Mammary epithelial cell (primary cell): ENCODE measurements around the gene AIG1.

Source experiments
- CTCF ChIP-seq, 2 donors: IDR thresholded peaks in 1 of 2; conservative IDR thresholded peaks in 1 of 2; 2 replicates each; pipeline ENCODE4 v1.5.1; 2011 to 2012; ENCODE audit warnings: inconsistent platforms in 2 of 2, low read length in 2 of 2, mild to moderate bottlenecking in 2 of 2, control low read depth in 1 of 2, low read depth in 1 of 2; ENCODE audit not compliant: insufficient read depth in 1 of 2; ENCODE audit errors: extremely low read depth in 1 of 2
- EZH2 ChIP-seq: IDR thresholded peaks from 2 replicates; pipeline ENCODE4 v1.6.1; 2012; ENCODE audit warnings: low read length, inconsistent platforms, borderline replicate concordance

DNA sequence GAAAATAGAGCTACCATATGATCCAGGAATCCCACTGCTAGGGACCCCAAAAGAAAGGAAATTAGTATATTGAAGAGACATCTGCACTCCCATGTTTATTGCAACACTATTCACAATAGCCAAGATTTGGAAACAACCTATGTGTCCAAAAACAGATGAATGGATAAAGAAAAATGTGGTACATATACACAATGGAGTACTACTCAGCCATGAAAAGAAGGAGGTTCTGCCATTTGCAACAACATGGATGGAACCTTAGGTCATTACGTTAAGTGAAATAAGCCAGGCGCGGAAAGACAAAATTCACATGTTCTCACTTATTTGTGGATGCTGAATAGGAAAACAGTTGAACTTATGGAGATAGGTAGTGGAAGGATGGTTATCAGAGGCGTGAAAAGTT lies 252.5 kb downstream of the AIG1 start:
- no peak for TF ChIP-seq CTCF (conservative IDR thresholded peaks at IDR 0.05 in 1 of 2, IDR thresholded peaks at IDR 0.05 in 1 of 2; ENCODE audit: extremely low read depth in 1 of 2, insufficient read depth in 1 of 2, low read depth in 1 of 2, low read length in 2 of 2)
- no peak for TF ChIP-seq EZH2
